K562 (cell line): ENCODE data around the gene SPTAN1. TPM values are rescaled to one million over a fixed set of nuclear protein-coding genes. Genes with fewer than 3 reads are reported as not detected.
A peak's percentile ranks its signal among the peaks of the same experiment; 100 is the strongest.

ENCODE experiments used
- CTBP1 ChIP-seq: fragments of 450-650 bp; IDR thresholded peaks from 2 replicates; pipeline ENCODE4 v1.6.1; 2016; ENCODE audit warnings: borderline replicate concordance
- HDAC2 ChIP-seq: fragments of 450-650 bp; IDR thresholded peaks from 2 replicates; pipeline ENCODE4 v1.6.1; 2016; ENCODE audit warnings: mild to moderate bottlenecking
- L3MBTL2 ChIP-seq: fragments of 450-650 bp; IDR thresholded peaks from 2 replicates; pipeline ENCODE4 v1.6.1; 2016; ENCODE audit warnings: mild to moderate bottlenecking, moderate library complexity
- NCOA2 ChIP-seq, 2 experiments: fragments of 450-650 bp; IDR thresholded peaks; 2 replicates each; pipeline ENCODE4 v1.6.1; 2018; ENCODE audit warnings: mild to moderate bottlenecking in 2 of 2, moderate library complexity in 1 of 2; ENCODE audit not compliant: partially characterized antibody in 2 of 2
- SAFB2 ChIP-seq: fragments of 200-400 bp; formaldehyde crosslinking; IDR thresholded peaks from 2 replicates; pipeline ENCODE4 v1.6.1; 2018; ENCODE audit warnings: borderline replicate concordance, low read length, low read depth, moderate library complexity; ENCODE audit not compliant: severe bottlenecking
- ZFP36 ChIP-seq: fragments of 150-350 bp; IDR thresholded peaks from 2 replicates; pipeline ENCODE4 v1.6.1; 2018; ENCODE audit warnings: low read length, low read depth; ENCODE audit not compliant: partially characterized antibody
- ZNF445 ChIP-seq: fragments of 250-450 bp; sonication (Bioruptor Pico); IDR thresholded peaks from 2 replicates; pipeline ENCODE4 v1.4.0; 2020; ENCODE audit warnings: low read depth, mild to moderate bottlenecking, moderate library complexity
- polyA plus RNA-seq, 8 experiments: library from polyadenylated mRNA; depleted of rRNA in 4 of 8; stranded (reverse) in 5 of 8; unstranded in 3 of 8; fragments of >200 nt; fragmentation: Nextera tagmentation in 2 of 8; fragmentation: Illumina TruSeq in 1 of 8; extraction: Ambion mirVana in 2 of 8; extraction: Trizol in 1 of 8; gene quantifications; 2 replicates each; pipeline versions ENCODE4 v1.2.1 to v1.2.3, GENCODE V29; 2011 to 2014; ENCODE audit warnings: inconsistent platforms in 1 of 8, missing spikeins in 1 of 8
- total RNA-seq, 7 experiments: library from RNA; depleted of rRNA in 6 of 7; stranded (reverse); fragments of >200 nt in 6 of 7; fragmentation: Illumina TruSeq in 2 of 7; extraction: Trizol in 2 of 7; gene quantifications; 2 replicates each; pipeline versions ENCODE4 v1.2.1 to v1.2.3, GENCODE V29; 2011 to 2021; ENCODE audit warnings: low replicate concordance in 1 of 7
- TF ChIP-seq, protein P1 (sequence below): sonication (generic); formaldehyde crosslinking; IDR thresholded peaks from 2 replicates; pipeline ENCODE4 v1.8.0; 2023; ENCODE audit warnings: missing genetic modification reagents, mild to moderate bottlenecking, borderline replicate concordance
- TF ChIP-seq, protein P2 (sequence below): fragments of 250-450 bp; sonication (Bioruptor Pico); IDR thresholded peaks from 2 replicates; pipeline ENCODE4 v1.8.0; 2021; ENCODE audit warnings: moderate library complexity, mild to moderate bottlenecking, inconsistent platforms

SPTAN1 gene
- total and polyA plus RNA-seq, 9 of the 15 experiments (the other 6 are each of a cell fraction or from before 2014, with no cell fraction given), result 1.5 to 13.5 (median 6.8) TPM

DNA sequence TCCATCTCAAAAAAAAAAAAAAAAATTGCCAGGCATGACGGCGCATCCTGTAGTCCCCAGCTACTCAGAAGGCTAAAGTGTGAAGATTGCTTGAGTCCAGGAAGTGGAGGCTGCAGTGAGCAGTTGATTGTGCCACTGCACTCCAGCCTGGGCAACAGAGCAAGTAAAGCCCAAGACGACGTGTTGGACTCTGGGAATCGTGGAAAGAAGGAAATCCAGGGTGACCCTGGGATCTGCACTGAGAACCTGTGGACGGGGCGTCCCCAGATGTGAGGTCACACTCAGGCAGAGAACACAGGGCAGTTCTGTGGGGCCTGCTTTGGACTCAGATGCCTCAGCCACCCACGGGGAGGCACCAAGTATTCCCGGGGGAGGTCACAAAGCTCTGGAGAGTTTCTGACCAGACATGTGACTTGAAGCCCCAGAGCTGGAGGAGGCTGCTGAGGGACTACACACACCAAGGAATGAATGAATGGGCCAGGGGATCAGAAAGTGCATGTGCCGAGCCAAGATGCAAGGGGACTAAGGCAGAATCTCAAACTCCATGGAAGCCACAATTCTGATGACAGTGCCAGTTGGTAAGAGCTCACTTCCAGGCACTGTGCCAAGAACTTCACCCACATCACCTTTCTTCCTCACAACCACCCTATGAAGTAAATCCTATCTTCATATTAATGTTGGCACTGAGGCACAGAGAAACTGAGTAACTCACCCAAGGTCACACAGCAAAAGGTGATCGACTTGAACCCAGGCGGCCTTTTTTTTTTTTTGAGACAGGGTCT is 91.3 kb downstream of the SPTAN1 start (continued):
- TF ChIP-seq, protein P1, sequence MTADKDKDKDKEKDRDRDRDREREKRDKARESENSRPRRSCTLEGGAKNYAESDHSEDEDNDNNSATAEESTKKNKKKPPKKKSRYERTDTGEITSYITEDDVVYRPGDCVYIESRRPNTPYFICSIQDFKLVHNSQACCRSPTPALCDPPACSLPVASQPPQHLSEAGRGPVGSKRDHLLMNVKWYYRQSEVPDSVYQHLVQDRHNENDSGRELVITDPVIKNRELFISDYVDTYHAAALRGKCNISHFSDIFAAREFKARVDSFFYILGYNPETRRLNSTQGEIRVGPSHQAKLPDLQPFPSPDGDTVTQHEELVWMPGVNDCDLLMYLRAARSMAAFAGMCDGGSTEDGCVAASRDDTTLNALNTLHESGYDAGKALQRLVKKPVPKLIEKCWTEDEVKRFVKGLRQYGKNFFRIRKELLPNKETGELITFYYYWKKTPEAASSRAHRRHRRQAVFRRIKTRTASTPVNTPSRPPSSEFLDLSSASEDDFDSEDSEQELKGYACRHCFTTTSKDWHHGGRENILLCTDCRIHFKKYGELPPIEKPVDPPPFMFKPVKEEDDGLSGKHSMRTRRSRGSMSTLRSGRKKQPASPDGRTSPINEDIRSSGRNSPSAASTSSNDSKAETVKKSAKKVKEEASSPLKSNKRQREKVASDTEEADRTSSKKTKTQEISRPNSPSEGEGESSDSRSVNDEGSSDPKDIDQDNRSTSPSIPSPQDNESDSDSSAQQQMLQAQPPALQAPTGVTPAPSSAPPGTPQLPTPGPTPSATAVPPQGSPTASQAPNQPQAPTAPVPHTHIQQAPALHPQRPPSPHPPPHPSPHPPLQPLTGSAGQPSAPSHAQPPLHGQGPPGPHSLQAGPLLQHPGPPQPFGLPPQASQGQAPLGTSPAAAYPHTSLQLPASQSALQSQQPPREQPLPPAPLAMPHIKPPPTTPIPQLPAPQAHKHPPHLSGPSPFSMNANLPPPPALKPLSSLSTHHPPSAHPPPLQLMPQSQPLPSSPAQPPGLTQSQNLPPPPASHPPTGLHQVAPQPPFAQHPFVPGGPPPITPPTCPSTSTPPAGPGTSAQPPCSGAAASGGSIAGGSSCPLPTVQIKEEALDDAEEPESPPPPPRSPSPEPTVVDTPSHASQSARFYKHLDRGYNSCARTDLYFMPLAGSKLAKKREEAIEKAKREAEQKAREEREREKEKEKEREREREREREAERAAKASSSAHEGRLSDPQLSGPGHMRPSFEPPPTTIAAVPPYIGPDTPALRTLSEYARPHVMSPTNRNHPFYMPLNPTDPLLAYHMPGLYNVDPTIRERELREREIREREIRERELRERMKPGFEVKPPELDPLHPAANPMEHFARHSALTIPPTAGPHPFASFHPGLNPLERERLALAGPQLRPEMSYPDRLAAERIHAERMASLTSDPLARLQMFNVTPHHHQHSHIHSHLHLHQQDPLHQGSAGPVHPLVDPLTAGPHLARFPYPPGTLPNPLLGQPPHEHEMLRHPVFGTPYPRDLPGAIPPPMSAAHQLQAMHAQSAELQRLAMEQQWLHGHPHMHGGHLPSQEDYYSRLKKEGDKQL (CRISPR knock-in tag), result no peak
- TF ChIP-seq ZFP36 (peak; percentile 73), L3MBTL2 (no peak), CTBP1 (no peak), HDAC2 (peak; percentile 58; the same call in 1 of the 2 replicates), ZNF445 (CRISPR knock-in tag) (no peak), SAFB2 (no peak), NCOA2 (IDR thresholded peaks at IDR 0.05; ENCODE audit: partially characterized antibody in 2 of 2) (no peak)
- TF ChIP-seq, protein P2, sequence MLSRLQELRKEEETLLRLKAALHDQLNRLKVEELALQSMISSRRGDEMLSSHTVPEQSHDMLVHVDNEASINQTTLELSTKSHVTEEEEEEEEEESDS (CRISPR knock-in tag), result no peak
